ENCODE measurements around the gene DMC1. TPM values are rescaled to one million over a fixed set of nuclear protein-coding genes. Genes with fewer than 3 reads are reported as not detected.

DMC1 gene
- total and polyA plus RNA-seq, 2 experiments from 2014 or later = 3.0 TPM; not detected in 1

DNA sequence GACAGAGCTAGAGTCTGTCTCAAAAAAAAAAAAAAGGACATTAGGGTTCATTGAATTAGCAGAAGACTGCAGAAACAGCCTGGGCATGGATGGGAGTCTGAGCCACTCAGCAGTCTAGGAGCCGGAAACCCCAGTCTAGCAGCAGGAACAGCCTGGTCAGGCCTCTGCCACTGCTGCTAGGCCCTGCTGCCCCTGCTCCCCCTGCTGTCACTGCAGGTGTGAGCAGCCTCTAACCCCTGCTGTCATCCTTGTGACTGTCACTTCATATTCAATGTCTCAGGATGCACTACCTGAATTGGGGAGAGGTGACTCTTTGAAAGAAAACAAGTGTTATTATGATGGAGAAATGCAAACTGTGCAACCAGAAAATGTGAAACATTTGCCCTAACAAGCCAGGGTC, 56.9 kb downstream of the DMC1 start:
- no peaks in the 10 kb centered on the region for H3K9me3 ChIP-seq (ENCODE audit: low read depth)
- H3K36me3 ChIP-seq = no peaks in the 10 kb centered on the region
- H3K27ac ChIP-seq = no peak overlapping the region
- H3K27me3 ChIP-seq = no peaks in the 10 kb centered on the region
- DNase-seq (ENCODE audit: low read depth in 1 of 2, low spot score in 1 of 2) = peak in 1 of 2 donors; percentile 41
- no peaks in the 10 kb centered on the region for H3K4me1 ChIP-seq (ENCODE audit: low read depth)
- TF ChIP-seq, protein P1, sequence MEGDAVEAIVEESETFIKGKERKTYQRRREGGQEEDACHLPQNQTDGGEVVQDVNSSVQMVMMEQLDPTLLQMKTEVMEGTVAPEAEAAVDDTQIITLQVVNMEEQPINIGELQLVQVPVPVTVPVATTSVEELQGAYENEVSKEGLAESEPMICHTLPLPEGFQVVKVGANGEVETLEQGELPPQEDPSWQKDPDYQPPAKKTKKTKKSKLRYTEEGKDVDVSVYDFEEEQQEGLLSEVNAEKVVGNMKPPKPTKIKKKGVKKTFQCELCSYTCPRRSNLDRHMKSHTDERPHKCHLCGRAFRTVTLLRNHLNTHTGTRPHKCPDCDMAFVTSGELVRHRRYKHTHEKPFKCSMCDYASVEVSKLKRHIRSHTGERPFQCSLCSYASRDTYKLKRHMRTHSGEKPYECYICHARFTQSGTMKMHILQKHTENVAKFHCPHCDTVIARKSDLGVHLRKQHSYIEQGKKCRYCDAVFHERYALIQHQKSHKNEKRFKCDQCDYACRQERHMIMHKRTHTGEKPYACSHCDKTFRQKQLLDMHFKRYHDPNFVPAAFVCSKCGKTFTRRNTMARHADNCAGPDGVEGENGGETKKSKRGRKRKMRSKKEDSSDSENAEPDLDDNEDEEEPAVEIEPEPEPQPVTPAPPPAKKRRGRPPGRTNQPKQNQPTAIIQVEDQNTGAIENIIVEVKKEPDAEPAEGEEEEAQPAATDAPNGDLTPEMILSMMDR (IDR thresholded peaks at IDR 0.05; ENCODE audit: low read depth, low read length) = no peak
- no peak overlapping the region for H3K4me3 ChIP-seq

- DNase-seq (ENCODE audit: low read depth in 1 of 2, low spot score in 1 of 2) = no peak
- no peaks in the 10 kb centered on the region for H3K27me3 ChIP-seq
- H3K4me1 ChIP-seq (ENCODE audit: low read depth) = no peaks in the 10 kb centered on the region
- TF ChIP-seq, protein P1 (IDR thresholded peaks at IDR 0.05; ENCODE audit: low read depth, low read length) = no peak
- H3K27ac ChIP-seq = no peak overlapping the region
- no peak overlapping the region for H3K4me3 ChIP-seq
- no peaks in the 10 kb centered on the region for H3K36me3 ChIP-seq
- no peaks in the 10 kb centered on the region for H3K9me3 ChIP-seq (ENCODE audit: low read depth)
Measured at GRCh38 chr22:38510416-38510970, 59.5 kb downstream of the DMC1 start.

DNA sequence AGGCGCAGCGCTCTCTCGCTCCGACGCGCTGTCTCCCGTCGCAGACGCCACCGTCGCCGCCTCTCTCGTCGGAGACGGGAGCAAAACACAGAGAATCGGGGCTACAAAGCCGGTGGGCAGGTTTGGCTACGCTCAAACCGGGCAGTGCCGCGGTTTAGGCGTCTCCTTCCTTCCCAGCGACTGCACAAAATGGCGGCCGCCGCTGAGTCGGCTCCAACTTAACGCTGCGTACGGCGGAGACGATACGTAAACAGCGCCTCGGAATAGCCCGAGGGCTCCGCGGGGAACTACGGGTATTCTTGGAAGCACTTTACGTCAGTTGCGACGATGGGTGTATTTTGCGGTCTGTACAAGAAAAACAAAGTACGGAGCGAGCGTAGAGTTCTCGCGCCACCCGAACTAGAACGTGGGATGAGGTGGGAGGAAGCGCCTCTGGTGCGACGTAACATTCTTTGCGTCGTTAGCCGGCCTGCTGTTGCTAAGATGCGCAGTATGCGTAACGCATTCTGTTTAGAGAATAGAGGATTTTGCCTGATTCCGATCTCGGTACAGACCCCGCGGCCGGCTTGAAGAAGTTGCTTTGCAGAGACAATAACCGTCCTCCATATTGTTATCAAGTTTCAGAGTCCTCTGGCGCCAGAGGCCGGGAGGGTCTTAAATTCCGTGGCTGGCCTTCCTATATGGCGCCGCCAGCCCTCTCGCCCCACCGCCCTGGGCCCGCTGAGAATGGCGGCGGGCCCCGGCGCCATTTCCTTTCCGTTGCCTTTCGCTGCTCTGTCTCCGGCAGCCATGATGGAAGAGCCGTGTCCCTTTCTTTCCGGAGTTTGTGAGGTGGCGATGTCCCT, 63.6 kb downstream of the DMC1 start, which contains the start of gene DDX17:
Gene DDX17 (minus strand): TSS at position 194 of the 845 bp plus-strand sequence.
- peak within 1 kb of the TSS; percentile 100 for H3K27ac ChIP-seq
- no peaks in the 10 kb centered on the region for H3K27me3 ChIP-seq
- peaks cover 3% of the 10 kb centered on the region for H3K36me3 ChIP-seq
- no peaks in the 10 kb centered on the region for H3K9me3 ChIP-seq (ENCODE audit: low read depth)
- peak; percentile 97 to 98 for DNase-seq (ENCODE audit: low read depth in 1 of 2, low spot score in 1 of 2)
- TF ChIP-seq, protein P1 (IDR thresholded peaks at IDR 0.05; ENCODE audit: low read depth, low read length) = no peak
- peaks cover 22% of the 10 kb centered on the region for H3K4me1 ChIP-seq (ENCODE audit: low read depth)
- peak within 1 kb of the TSS; percentile 61 for H3K4me3 ChIP-seq

GRCh38 chr22:38505541-38506117, 64.4 kb downstream of the DMC1 start:
- H3K9me3 ChIP-seq (ENCODE audit: low read depth) = no peaks in the 10 kb centered on the region
- H3K36me3 ChIP-seq = peaks cover 9% of the 10 kb centered on the region
- H3K27ac ChIP-seq = peak overlapping the region; percentile 100
- TF ChIP-seq, protein P1 (IDR thresholded peaks at IDR 0.05; ENCODE audit: low read depth, low read length) = no peak
- H3K27me3 ChIP-seq = no peaks in the 10 kb centered on the region
- H3K4me1 ChIP-seq (ENCODE audit: low read depth) = peaks cover 22% of the 10 kb centered on the region
- DNase-seq (ENCODE audit: low read depth in 1 of 2, low spot score in 1 of 2) = peak; percentile 68 to 81
- peak overlapping the region; percentile 61 for H3K4me3 ChIP-seq

DNA sequence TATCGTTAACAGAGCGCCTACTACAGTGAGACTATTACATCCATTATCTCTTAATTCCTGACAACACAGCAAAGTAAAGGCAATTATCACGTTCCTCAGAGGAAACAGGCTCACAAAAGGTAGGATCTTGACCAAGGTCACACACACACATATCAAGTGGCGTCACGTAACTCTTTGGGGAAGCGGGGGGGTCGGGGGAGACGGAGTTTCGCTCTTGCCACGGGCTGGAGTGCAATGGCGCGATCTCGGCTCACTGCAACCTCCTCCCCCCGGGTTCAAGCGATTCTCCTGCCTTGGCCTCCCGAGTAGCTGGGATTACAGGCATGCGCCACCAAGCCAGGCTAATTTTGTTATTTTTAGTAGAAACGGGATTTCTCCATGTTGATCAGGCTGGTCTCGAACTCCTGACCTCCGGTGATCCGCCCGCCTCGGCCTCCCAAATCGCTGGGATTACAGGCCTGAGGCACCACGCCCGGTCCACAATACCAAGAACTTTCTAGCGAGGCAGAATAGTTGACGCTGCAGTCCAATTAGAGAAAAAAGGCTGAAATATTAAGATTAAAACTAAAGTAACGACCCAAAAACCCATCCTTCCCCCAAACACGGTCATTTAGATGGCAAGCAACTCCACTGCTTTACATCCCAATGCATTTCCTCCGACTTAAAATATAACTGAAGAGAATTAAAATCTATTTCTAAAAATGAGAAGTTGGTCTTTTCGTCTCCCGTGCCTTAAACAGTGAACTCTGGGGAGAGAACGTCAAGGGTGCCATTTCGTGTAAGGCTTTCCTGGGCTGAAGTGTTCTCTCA, 65.0 kb downstream of the DMC1 start:
- H3K36me3 ChIP-seq = peaks cover 14% of the 10 kb centered on the region
- H3K4me3 ChIP-seq = peak overlapping the region; percentile 61
- DNase-seq (ENCODE audit: low read depth in 1 of 2, low spot score in 1 of 2) = peak; percentile 32 to 52
- H3K4me1 ChIP-seq (ENCODE audit: low read depth) = peaks cover 22% of the 10 kb centered on the region
- peak overlapping the region; percentile 100 for H3K27ac ChIP-seq
- no peaks in the 10 kb centered on the region for H3K9me3 ChIP-seq (ENCODE audit: low read depth)
- no peaks in the 10 kb centered on the region for H3K27me3 ChIP-seq
- TF ChIP-seq, protein P1 (IDR thresholded peaks at IDR 0.05; ENCODE audit: low read depth, low read length) = no peak
